GM19035 (cell line): ENCODE results near the gene PLA2G4D.

Experiments
- ATAC-seq: cut with Tn5 transposase; IDR thresholded peaks from one replicate; pipeline ENCODE4 v1.9.1; 2021; ENCODE audit not compliant: unreplicated experiment

PLA2G4D gene

DNA sequence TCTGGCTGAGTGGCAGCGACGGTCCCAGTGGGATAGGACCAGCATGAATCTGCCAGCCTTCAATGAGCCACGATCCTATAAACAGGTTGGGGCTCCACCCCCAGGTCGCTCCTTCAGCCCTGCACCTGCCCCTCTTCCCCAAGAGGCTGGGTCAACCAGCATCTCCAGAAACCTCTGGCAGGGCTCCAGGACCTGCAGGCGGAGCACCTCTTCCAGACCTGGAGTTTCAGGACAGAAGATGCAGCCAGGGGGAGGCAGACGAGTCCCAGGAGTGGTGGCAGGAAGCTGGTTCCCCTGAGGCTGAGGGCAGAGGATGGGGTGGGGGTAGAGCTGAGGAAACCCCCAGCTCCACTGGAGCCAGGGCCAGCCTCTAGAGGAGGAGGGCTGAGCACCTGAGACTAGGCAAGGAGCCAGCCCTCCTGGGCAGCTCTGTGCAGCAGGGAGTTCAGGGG is at the start of gene PLA2G4D:
PLA2G4D (minus strand) TSS at position 51 of the 452 bp plus-strand sequence. CDS start 103 bp downstream, outside the sequence.
- no peak for ATAC-seq

GRCh38 chr15:42143356-42143755 is 49.0 kb upstream of the PLA2G4D start:
- ATAC-seq: no peak

GRCh38 chr15:42141795-42142667 is 47.7 kb upstream of the PLA2G4D start:
- ATAC-seq: no peak

DNA sequence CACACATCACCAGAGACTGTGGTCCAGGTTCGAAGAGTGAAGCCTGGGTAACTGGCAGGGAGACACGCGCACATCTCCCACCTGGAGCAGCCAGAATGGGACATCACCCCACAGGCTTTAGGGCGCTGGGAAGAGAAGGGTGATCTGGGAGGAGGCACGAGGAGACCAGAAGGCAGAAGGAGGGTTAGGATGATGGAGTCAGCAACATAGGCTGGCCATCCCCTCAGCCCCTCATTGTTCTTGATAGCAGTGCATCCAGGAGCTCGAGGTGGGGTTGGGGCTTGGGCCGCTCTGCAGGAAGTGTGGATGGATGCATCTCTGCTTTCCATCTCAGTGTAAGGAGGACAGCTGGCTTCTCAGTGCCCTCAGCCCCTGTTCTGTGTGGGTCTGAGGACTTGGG is 46.9 kb upstream of the PLA2G4D start:
- ATAC-seq: no peak

DNA sequence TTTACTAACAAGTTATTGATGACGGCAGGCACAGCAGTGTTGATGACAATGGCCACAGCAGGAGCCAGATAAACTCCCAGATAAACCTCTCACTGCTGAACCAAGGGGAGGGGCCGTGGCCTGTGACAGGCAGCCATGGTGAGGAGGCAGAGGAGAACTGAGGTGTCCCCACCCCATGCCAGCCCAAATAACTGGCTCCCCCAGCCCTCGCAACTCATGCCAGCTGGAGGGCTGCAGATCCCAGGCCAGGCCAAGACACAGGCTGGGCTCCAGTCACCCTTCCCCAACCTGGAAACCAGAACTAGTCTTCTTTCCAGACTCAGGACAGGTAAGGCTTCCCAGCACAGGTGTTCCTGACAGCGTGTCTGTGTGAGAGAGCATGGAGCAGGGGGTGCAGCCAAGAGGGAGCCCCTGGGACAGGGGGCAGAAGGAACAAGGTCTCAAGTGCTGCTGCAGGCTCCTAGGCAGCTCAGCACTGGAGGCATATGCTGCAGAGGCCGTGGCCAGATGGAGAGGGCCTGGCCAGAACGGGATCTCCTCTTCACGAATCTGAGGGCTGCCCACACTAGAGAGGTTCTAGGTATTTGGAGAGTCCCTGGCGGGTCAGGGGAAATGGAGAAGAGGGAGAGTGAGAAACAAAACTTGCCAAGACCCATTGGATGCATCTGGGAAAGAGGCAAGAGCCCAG is 46.2 kb upstream of the PLA2G4D start:
- no peak for ATAC-seq

- ATAC-seq: no peak
Observed at GRCh38 chr15:42139596-42139995, 45.2 kb upstream of the PLA2G4D start.

- no peak for ATAC-seq
Observed at GRCh38 chr15:42138968-42139386, 44.6 kb upstream of the PLA2G4D start.

GRCh38 chr15:42138411-42138810 is 44.0 kb upstream of the PLA2G4D start:
- no peak for ATAC-seq

DNA sequence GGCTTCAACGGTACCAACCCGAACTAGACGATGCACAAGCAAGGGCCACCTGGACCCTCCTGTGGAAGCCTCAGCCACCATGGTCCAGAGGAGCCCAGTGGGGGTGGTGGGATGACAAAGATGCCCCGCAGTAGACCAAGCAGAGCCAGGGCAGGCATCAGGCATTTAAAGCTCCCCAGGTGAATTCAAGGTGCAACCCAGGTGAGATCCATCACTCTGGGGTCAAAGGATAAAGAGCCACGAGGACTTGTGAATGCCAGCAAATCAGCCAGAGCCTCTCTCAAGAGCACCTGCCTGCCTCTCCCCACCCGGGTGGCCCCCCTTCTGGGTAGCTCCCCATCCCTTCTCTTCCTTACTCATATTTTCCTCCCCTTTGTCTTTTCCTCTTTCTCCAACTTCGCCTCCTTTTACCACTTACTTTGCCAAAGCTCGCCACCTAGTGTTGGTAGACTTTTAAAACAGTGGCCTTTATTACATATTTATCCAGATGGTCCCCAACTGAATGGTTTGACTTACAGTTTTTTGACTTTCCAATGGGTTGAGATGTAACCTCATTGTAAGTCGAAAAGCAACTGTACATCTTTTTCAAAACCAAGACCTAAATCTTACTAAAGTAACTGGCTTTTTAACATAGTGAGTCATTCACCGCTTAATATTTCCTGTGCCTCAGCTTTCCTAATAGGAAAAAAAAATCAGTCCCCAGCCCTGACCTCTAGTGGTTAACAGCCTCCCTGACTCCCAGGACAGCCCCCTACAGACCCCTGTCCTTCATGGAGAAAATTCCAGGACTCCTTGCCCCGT is 43.3 kb upstream of the PLA2G4D start:
- ATAC-seq: no peak

DNA sequence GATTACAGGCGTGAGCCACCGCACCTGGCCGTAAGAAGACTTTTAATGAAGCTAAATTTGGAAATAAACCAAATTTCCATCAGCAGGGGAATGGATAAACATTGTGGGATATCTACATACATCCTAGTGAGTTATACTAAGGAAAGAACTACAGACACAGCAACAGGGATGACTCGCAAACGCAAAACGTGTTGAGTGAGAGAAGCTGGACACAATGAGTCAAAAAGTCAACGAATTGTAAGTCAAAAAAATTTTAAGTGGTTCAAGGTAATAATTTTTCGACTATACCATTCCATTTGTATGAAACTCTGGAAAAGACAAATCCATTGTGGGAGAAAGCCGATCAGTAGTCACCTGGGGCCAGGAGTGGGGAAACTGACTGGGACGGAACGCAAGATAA is 42.2 kb upstream of the PLA2G4D start:
- ATAC-seq: no peak

GRCh38 chr15:42135351-42135750 is 41.0 kb upstream of the PLA2G4D start:
- ATAC-seq: no peak

DNA sequence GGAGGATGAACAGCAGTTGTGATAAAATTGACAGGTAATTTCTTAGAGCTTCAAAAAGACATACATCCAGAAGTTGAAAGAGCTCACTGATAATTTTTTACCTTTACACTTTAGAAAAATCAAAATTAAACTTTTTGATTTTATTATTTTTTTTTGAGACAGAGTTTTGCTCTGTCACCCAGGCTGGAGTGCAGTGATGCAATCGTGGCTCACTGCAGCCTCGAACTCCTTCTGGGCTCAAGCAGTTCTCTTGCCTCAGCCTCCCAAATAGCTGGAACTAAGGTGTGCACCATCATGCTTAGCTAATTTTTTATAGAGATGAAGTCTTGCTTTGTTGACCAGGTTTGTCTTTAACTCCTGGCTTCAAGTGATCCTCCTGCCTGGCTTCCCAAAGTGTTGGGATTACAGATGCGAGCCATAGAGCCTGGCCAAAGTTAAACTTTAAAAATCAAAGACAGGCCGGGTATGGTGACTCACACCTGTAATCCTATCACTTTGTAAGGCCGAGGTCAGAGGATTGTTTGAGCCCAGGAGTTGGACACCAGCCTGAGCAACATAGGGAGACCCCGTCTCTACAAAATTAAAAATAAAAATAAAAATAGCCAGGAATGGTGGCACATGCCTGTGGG is 40.4 kb upstream of the PLA2G4D start:
- ATAC-seq: no peak

- no peak for ATAC-seq
Observed at GRCh38 chr15:42133886-42134502, 39.6 kb upstream of the PLA2G4D start.

DNA sequence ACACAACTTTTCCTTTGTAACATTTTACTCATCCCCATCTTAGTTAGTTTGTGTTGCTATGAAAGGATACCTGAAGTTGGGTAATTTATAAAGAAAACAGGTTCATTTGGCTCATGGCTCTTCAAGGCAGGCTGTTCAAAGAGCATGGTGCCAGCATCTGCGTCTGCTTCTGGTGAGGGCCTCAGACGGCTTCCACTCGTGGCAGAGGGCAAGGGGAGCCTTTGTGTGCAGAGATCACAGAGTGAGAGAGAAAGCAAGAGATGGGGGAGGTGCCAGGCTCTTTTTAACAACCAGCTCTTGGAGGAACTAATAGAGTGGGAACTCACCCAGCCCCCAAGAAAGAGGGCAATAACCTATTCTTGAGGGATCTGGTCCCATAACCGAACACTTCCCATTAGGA is 39.0 kb upstream of the PLA2G4D start:
- no peak for ATAC-seq

DNA sequence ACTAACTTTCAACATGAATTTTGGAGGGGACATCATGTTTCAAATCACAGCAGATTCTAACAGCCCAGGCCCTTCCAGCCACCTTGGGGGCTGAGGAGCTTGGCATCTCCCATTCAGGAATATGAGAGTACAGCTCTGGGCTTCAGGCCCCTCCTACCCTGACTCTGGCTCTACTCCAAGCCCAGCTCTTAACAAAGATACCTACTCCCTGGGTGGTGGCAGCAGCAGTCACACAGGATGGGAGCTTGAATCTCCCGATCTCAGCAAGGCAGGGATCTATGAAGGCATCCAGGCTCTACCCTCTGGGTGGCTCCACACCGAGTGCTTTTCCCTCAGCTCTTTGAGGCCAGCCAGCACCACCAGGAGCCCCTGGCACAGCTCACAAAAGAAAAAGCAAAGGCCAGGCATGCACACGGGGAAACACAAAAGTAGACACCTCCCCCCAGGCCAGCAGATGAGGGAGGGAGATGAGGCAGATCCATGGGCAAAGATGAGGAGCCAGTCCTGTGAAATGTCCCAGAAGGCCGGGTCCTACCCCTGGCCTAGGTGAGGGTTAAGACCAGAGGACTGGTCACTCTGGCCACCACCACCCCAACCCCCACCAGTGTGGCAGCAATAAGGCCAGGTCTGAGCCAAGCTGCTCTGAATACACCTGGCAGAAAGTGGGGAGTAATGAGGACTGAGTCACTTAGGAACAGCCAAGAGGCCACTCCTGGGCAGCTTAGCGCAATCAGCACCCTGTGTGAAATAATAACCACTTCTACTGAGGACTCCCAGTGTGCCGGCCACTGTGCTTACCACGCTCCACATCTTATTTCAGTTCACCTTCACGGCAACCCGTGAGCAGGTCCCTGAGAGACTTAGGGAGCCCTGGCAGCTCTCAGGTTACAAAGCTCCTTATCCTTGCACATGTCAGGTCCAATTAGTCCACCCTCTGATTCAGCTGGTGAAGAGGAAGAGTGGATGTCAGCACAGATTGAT is 37.8 kb upstream of the PLA2G4D start:
- no peak for ATAC-seq

DNA sequence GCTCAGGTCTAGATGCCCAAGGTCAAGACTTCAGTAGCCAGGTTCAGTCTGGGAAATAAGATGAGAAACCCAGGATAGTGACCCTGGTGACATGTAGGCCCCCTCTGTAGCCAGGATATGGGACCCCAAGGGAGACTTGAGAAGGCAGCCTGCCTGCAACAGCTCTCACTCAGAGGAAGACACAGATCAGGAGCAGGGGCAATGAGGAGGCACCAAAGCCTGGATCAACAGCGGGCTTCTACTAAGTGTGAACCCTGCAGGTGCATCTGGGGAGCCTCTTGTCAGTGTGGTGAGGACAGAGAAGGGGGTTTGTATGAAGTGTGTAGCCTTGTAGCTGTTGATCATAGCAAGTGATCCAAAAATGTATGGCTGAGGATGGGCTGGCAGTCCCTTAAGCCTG is 36.6 kb upstream of the PLA2G4D start:
- no peak for ATAC-seq

GRCh38 chr15:42130246-42130986 is 36.1 kb upstream of the PLA2G4D start:
- ATAC-seq: no peak

- ATAC-seq: no peak
Observed at GRCh38 chr15:42129364-42129763, 35.0 kb upstream of the PLA2G4D start.

DNA sequence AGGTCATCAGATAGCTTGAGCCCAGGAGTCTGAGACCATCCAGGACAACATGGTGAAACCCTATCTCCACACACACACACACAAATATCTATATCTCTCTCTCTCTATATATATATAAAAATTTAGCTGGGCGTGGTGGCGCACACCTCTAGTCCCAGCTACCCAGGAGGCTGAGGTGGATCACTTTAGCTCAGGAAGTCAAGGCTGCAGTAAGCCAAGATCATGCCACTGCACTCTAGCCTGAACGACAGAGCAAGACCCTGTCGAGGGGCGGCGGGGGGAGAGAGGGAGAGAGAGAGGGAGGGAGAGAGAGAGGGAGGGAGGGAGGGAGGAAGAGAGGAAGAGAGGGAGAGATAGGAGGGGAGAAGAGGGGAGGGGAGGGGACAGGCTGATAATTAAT is 34.1 kb upstream of the PLA2G4D start:
- ATAC-seq: no peak
